Measurements from ENCODE around the gene DHFR. TPM values are rescaled to one million over a fixed set of nuclear protein-coding genes. Genes with fewer than 3 reads are reported as not detected.

DHFR gene
- total RNA-seq, 1 experiment from 2014 or later, result 125 TPM

- ChIA-PET POLR2A (ENCODE audit: low non-redundant PET) (no interaction called here), CTCF (no interaction called here)
- H3K27ac ChIP-seq (ENCODE audit: low read depth, low read length, poor library complexity, severe bottlenecking), result no peak overlapping the region
- H3K27me3 ChIP-seq (replicated peaks; ENCODE audit: insufficient read depth, low read depth, low read length, poor library complexity), result no peaks in the 10 kb centered on the region
- no peaks in the 10 kb centered on the region for H3K9me3 ChIP-seq (ENCODE audit: low read depth, low read length, poor library complexity, severe bottlenecking)
- TF ChIP-seq EZH2 (IDR thresholded peaks at IDR 0.05; ENCODE audit: borderline replicate concordance, low read depth, low read length, poor library complexity, severe bottlenecking) (no peak), CTCF (conservative IDR thresholded peaks at IDR 0.05; ENCODE audit: low read depth, low read length) (no peak)
- intact Hi-C loops (cut with micrococcal nuclease; ENCODE audit: unreplicated experiment), result no loop called here
- no peak overlapping the region for H3K4me3 ChIP-seq (ENCODE audit: low read depth, low read length, poor library complexity, severe bottlenecking)
- no TSS peak for BruUV-seq (replicated peaks)
- H3K36me3 ChIP-seq (ENCODE audit: insufficient read depth, low read length, poor library complexity, severe bottlenecking), result no peaks in the 10 kb centered on the region
- DNase-seq (ENCODE audit: low spot score), result no peak
- H3K4me1 ChIP-seq (ENCODE audit: insufficient read depth, low read length, poor library complexity, severe bottlenecking), result no peaks in the 10 kb centered on the region
These were observed 34.6 kb downstream of the DHFR start for GRCh38 chr5:80620211-80620610.

- Histone ChIP-seq H3K27me3 (replicated peaks; ENCODE audit: insufficient read depth, low read depth, low read length, poor library complexity) (no peaks in the 10 kb centered on the region), H3K9me3 (ENCODE audit: low read depth, low read length, poor library complexity, severe bottlenecking) (no peaks in the 10 kb centered on the region), H3K4me1 (ENCODE audit: insufficient read depth, low read length, poor library complexity, severe bottlenecking) (no peaks in the 10 kb centered on the region), H3K36me3 (ENCODE audit: insufficient read depth, low read length, poor library complexity, severe bottlenecking) (no peaks in the 10 kb centered on the region), H3K4me3 (ENCODE audit: low read depth, low read length, poor library complexity, severe bottlenecking) (no peak overlapping the region), H3K27ac (ENCODE audit: low read depth, low read length, poor library complexity, severe bottlenecking) (no peak overlapping the region)
- intact Hi-C loops (cut with micrococcal nuclease; ENCODE audit: unreplicated experiment), result no loop called here
- ChIA-PET CTCF (no interaction called here), POLR2A (ENCODE audit: low non-redundant PET) (no interaction called here)
- DNase-seq (ENCODE audit: low spot score), result no peak
- no TSS peak for BruUV-seq (replicated peaks)
- TF ChIP-seq CTCF (conservative IDR thresholded peaks at IDR 0.05; ENCODE audit: low read depth, low read length) (no peak), EZH2 (IDR thresholded peaks at IDR 0.05; ENCODE audit: borderline replicate concordance, low read depth, low read length, poor library complexity, severe bottlenecking) (no peak)
These were observed 35.7 kb downstream of the DHFR start for GRCh38 chr5:80619086-80619485.

GRCh38 chr5:80618438-80618837, 36.3 kb downstream of the DHFR start:
- no TSS peak for BruUV-seq (replicated peaks)
- no peak for TF ChIP-seq EZH2 (IDR thresholded peaks at IDR 0.05; ENCODE audit: borderline replicate concordance, low read depth, low read length, poor library complexity, severe bottlenecking)
- TF ChIP-seq CTCF (conservative IDR thresholded peaks at IDR 0.05; ENCODE audit: low read depth, low read length), result no peak
- H3K4me3 ChIP-seq (ENCODE audit: low read depth, low read length, poor library complexity, severe bottlenecking), result no peak overlapping the region
- H3K9me3 ChIP-seq (ENCODE audit: low read depth, low read length, poor library complexity, severe bottlenecking), result no peaks in the 10 kb centered on the region
- no peaks in the 10 kb centered on the region for H3K36me3 ChIP-seq (ENCODE audit: insufficient read depth, low read length, poor library complexity, severe bottlenecking)
- no peak overlapping the region for H3K27ac ChIP-seq (ENCODE audit: low read depth, low read length, poor library complexity, severe bottlenecking)
- ChIA-PET CTCF (no interaction called here), POLR2A (ENCODE audit: low non-redundant PET) (no interaction called here)
- no peaks in the 10 kb centered on the region for H3K4me1 ChIP-seq (ENCODE audit: insufficient read depth, low read length, poor library complexity, severe bottlenecking)
- H3K27me3 ChIP-seq (replicated peaks; ENCODE audit: insufficient read depth, low read depth, low read length, poor library complexity), result no peaks in the 10 kb centered on the region
- intact Hi-C loops (cut with micrococcal nuclease; ENCODE audit: unreplicated experiment), result no loop called here
- DNase-seq (ENCODE audit: low spot score), result no peak

Measured in A673 (cell line).